GM12873 (cell line): ENCODE data around the gene ZNF12.

Experiments used
- TF ChIP-seq, protein P1 (sequence below): IDR thresholded peaks from 2 replicates; pipeline ENCODE4 v1.5.1; 2012; ENCODE audit warnings: low read depth, mild to moderate bottlenecking, moderate library complexity, low read length, control low read depth; ENCODE audit not compliant: insufficient read depth; ENCODE audit errors: missing control alignments

The ZNF12 gene

DNA sequence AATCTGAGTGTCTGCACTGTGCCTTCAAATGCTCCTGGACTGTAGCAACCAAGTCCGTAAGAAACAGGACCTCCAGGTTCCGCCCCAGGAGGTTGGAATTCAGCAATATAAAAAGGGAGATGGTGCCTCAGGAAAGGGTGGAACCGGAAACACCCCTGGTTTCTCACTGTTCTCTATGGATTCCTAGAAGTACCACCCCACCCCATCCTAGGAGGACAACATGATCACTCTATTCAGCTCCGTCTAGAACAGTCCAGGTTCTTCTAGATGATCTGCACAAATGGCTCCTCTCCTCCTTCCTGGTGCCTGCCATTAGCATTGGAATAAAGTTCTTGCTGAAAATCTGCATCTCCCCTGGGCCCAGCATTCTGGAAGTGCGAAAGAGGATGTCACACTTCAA is 7.6 kb upstream of the ZNF12 start:
- TF ChIP-seq, protein P1, sequence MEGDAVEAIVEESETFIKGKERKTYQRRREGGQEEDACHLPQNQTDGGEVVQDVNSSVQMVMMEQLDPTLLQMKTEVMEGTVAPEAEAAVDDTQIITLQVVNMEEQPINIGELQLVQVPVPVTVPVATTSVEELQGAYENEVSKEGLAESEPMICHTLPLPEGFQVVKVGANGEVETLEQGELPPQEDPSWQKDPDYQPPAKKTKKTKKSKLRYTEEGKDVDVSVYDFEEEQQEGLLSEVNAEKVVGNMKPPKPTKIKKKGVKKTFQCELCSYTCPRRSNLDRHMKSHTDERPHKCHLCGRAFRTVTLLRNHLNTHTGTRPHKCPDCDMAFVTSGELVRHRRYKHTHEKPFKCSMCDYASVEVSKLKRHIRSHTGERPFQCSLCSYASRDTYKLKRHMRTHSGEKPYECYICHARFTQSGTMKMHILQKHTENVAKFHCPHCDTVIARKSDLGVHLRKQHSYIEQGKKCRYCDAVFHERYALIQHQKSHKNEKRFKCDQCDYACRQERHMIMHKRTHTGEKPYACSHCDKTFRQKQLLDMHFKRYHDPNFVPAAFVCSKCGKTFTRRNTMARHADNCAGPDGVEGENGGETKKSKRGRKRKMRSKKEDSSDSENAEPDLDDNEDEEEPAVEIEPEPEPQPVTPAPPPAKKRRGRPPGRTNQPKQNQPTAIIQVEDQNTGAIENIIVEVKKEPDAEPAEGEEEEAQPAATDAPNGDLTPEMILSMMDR, result no peak

DNA sequence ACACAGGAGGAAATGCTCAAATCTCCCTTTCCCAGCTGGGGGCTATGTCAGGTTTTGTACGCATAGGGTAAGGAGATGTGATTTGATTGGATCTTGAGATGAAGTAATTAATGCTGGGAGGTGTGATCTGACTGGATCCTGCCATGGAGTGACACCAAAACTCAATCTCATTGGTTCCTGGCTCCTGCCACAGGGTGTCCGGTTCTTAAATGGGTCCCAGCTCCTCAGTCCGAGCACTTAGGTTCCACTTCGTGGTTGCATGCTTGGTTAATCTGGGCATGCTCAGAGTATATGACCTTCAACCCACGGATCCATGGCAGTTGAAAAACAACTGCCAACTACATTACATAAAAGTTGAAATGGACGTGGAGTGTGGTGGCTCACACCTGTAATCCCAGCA is 3.1 kb upstream of the ZNF12 start:
- TF ChIP-seq, protein P1, result no peak

DNA sequence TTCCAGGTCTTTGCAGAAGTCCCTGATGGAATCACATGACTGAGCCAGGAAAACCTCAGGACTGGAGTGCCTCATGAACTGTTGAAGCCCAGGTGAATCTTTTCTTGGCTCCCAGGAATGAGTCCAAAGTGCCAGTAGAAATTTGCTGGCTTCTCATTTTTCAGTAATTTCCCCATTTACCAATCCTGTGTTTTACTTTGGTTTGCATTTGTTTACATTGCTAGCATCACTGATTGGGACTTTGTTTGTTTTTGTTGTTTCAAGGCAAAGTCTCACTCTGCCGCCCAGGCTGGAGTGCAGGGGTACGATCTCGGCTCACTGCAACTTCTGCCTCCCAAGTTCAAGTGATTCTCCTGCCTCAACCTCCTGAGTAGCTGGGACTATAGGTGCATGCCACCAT is 1.6 kb upstream of the ZNF12 start:
- TF ChIP-seq, protein P1, result no peak

DNA sequence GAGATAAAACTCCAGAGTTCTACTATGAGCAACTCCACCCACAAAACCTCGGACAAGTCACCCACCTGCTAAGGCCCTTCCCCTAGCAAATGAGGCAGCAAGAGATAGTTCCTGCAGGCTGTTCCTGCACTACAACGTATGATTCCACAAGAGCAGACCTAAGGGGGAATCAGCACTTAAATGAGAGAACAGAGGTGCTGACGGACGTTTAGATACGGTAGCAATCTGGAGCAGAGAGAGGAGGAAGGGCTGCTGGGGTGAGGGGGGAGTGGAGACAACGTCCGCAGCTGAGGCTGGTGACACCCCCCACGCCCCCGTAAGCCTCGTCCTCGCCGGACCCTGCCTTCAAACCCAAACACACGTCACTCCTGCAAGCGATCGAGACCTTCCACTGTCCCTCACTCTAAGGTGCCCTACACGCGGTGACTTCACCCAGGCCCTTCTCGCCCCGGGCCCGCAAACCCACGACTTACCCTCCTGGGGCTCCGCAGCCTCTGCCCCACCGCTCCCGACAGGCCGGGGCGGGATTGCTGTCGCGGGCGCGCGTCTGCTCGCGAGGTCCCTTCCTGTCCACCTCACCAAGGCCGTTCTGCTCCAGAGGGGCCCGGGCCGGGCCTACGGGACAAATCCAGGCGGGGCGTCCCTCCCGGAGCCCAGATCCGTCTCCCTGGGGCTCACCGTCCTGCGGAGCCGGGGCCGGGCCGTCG is 635 bp downstream of the ZNF12 start:
- TF ChIP-seq, protein P1, result no peak

DNA sequence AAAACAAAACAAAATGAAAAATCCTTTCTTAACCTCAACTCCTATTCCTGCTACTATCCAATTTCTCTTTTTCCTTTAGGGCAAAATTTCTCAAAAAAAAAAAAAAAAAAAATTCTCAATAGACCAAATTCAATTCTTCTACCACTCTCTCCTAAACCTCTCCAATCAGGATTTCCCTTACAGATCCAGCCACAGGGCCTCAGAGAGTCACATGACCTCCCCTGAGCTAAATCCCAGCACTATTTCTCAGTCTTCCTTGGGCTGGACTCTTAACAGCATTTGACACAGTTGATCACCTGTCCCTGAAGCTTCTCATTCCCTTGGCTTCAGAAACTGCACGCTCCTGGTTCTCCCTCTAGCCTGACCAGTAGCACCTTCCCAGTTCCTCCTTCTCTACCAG is 4.9 kb downstream of the ZNF12 start:
- TF ChIP-seq, protein P1, result no peak

DNA sequence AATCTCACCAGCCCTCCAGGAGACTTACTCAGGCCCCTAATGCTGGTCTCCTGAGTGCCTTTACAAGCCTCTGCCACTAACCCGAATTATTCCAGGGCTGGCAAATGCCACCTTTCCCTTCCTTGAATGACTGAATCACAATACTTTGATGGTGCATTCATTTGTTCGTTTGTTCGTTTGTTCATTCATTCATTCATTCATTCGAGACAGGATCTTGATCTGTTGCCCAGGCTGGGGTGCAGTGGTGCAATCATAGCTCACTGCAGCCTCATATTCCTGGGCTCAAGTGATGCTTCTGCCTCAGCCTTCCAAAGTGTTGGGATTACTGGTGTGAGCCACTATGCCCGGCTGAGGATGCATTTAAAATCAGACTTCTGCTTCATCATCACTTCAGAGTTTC is 6.0 kb downstream of the ZNF12 start:
- TF ChIP-seq, protein P1, result no peak

DNA sequence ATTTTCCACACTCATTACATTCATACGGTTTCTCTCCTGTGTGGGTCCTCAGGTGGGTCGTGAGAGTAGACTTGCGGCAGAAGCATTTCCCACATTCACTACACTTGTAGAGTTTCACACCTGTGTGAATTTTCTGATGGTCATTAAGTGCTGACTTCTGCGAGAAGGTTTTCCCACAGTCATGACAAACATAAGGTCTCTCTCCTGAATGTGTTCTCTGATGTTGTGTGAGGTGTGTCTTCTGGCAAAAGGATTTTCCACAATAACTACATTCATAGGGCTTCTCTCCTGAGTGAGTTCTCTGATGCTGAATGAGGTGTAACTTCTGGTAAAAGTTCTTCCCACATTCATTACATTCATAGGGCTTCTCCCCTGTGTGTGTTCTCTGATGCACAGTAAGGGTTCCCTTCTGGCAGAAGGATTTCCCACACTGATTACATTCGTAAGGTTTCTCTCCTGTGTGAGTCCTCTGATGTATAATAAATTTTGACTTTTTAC is 15.1 kb downstream of the ZNF12 start:
- TF ChIP-seq, protein P1, result no peak
